Measurements from ENCODE around the gene PUDP.
"Not testable (repeated sequence)": the region's sequence is repeated elsewhere in the genome, so short reads cannot be mapped to it uniquely, and the experiment has no call there.

The PUDP gene

DNA sequence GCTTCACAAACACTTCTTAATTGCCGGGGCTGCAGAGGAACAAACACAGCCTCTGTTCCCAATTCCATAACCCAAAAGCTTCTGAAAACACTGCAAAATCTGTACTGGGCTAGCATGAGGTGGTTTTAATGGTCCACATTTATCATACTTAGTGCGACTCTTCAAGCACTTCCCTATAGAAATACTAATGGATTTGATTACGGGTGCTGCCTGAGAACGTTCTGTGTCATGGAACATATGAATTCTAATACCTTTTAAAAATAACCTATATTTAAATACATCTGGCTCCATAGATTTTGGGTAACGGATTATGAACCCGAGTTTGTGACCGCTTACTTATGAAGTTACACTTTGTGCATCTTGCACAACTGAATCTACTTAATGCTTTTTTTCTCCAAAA, 35.9 kb downstream of the PUDP start:
- FAIRE-seq (no peak), DNase-seq (ENCODE audit: extremely low spot score, insufficient read length, low read depth) (no peak)

DNA sequence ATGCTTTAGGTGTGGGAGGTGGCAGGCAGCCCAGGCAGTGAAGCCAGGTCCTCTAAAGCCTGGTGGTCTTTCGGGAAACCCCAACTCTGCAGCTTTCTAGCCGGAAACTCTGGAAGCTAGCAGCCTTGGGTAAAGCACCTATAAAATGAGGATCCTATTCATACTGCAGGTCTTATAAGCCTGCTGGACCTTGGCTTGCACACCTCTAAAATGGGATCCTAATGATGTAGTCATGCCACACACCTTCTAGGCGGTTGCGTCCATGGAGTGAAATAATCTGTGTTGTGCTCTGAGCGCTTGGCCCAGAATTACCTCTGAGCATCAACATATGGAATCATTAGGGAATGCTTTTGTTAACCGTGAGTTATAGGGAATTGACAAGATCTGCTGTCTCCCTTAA, 36.4 kb downstream of the PUDP start:
- FAIRE-seq (no peak), DNase-seq (ENCODE audit: extremely low spot score, insufficient read length, low read depth) (no peak)

DNA sequence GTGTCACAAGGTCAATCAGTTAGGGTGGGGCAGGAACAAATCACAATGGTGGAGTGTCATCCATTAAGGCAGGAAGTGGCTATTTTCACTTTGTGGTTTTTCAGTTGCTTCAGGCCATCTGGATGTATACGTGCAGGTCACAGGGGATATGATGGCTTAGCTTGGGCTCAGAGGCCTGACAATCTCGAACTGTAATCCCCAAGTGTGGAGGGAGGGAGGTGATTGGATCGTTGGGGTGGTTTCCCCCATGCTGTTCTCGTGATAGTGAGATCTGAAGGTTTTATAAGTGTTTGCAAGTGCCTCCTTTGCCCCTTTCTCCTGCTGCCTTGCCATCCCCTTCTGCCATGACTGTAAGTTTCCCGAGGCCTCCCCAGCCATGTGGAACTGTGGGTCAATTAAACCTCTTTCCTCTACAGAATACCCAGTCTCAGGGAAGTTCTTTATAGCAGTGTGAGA, 37.1 kb downstream of the PUDP start:
- FAIRE-seq (peak; percentile 99), DNase-seq (ENCODE audit: extremely low spot score, insufficient read length, low read depth) (no peak)

DNA sequence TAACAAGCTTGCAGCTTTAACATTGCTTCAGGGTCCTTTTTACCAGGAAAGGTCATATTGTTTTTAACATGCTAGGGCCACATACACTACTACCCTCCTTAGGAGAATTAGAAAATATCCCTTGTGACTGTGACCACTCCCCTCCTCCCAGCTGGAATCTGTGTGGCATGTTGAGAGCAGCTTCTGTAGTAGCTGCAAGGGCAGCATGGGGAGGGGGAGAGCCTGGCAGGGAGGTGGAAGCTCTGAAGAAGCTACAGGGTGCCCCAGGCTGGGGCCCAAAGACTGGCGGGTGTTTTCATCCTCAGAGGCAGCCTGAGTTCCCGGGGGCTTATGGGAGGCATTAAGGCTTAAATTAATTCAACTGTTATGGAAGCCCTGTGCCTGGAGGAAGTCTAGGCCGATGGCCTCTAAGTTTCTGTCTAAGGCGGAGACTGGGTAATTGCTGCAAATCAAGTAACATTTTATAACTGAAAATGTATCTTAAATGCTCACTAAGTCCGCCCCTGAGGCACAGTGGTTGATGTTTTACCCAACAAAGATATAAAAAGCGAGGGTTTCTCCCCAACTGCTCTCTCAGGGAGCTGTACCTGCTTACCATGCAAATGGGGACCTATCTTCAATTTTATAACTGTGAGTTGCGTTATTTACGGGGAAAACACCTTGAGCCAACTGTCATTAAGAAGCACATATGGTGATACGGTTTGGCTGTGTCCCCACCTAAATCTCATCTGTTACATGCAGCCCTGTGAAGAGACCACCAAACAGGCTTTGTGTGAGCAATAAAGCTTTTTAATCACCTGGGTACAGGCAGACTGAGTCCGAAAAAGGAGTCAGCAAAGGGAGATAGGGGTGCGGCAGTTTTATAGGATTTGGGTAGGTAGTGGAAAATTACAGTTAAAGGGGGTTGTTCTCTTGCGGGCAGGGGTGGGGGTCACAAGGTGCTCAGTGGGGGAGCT, 37.8 kb downstream of the PUDP start:
- DNase-seq (ENCODE audit: extremely low spot score, insufficient read length, low read depth) (no peak), FAIRE-seq (no peak)

DNA sequence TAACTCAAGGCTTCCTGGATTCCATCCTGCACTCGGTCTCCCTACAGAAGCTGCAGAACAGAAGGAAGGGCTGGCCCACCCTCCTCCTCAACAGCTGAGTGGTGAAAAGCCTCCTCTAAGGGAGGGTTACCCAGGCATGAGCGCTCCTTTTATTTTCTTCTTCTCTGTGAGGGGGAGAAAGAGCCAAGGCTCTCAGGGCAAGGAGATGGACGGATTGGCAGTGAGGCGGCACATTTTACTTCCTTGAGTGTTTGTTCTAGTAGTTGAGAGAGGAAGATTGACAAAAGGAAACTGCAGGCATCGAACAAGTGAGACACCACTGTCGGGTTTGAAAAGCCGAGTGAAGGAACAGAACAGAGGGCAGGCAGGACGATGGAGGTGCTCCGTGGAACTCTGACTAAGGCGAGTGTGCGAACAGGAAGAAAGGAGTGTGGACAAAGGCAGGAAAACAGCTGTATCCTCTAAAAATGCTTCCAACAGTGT, 38.9 kb downstream of the PUDP start:
- DNase-seq (ENCODE audit: extremely low spot score, insufficient read length, low read depth), result no peak
- FAIRE-seq, result no peak

DNA sequence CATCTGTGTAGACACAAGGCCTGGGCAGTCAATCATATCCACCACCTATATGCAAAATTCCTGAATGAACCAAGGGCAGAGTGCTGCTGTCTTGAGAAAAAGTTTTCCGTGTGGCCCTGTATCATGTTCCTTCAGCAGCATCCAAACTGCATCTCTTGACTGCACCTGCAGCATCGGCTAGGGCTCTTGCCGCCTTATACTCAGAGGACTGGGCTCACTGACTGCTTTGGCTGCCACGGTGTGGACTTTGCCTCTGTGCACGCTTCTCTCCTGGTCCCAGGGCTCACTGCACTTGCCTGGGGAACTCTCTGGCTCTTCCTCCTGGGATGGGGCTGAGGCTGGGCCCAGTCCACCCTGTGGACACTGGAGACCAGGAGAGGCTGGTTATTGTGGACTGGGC, 39.9 kb downstream of the PUDP start:
- no peak for DNase-seq (ENCODE audit: extremely low spot score, insufficient read length, low read depth)
- FAIRE-seq, result no peak

DNA sequence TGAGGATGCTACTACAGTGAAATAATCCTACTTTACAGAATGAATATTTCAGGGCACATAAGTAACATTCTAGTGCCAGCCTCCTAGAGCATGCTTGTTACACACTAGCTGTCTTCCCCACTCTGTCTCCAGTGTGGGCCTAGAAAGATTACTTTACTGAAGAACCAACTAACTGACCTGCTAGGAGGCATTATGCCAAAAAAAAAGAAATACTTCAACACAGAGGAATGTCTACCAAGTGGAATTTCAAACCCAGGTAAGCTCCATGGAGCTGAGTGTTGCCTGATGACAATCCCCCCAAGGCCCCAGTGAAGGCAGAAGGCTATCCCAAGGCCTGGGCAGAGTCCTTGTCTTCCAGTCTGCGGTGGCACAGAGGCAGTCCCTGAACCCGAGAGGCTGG, 41.3 kb downstream of the PUDP start:
- no peak for DNase-seq (ENCODE audit: extremely low spot score, insufficient read length, low read depth)
- FAIRE-seq, result no peak

DNA sequence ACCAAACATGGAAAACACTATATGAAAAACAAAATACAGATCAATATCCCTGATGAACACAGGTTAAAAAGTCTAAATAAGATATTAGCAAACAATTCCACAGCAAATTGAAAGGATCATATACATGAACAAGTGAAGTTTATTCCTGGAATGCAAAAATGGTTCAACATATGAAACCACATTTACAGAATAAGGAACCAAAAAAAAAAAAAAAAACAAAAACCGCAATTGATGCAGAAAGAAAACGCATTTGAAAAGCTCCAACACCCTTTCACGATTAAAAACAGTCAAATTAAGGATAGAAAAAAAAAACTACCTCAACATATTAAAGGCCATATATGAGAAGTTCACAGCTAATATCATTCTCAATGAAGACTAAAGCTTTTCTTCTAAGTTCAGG, 45.8 kb downstream of the PUDP start:
- no peak for DNase-seq (ENCODE audit: extremely low spot score, insufficient read length, low read depth)
- FAIRE-seq, result peak; percentile 62

DNA sequence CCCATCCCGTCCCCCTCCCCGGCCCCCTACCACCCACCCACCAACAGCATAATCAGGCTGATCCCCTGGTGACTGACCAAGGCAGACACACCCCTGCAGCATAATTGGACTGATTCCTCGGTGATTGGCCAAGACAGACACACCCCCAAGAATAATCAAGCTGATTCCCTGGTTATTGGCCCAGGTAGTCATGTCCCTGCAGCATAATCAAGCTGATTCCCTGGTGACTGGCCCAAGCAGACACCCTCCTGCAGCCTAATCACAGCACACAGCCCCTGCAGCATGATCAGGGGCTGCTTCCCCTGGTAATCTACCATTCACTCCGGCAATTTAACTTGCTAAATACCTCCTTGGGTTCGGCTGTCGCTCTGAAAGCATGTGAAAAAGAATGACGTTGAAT, 47.9 kb downstream of the PUDP start:
- no peak for FAIRE-seq
- DNase-seq (ENCODE audit: extremely low spot score, insufficient read length, low read depth), result no peak

DNA sequence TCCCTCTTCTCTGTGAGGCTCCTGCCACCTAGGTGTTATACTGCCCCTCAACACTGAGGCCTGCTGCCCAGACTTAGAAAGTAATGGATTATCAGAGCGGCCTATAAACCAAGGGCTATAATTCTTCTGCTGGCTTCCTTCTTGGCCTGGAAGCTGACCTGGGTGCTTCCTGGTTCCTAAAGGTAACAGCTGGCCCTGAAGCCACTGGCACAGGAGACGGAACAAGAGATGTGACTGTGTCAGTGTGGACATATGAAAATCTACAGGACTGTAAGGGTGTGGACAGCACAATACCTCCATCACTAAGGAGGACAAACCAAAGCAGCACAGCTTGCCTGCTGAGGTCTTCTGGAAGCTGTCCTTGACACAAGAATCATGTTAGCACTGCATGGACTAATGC, 52.3 kb downstream of the PUDP start:
- FAIRE-seq; DNase-seq (ENCODE audit: extremely low spot score, insufficient read length, low read depth): not testable (repeated sequence)

DNA sequence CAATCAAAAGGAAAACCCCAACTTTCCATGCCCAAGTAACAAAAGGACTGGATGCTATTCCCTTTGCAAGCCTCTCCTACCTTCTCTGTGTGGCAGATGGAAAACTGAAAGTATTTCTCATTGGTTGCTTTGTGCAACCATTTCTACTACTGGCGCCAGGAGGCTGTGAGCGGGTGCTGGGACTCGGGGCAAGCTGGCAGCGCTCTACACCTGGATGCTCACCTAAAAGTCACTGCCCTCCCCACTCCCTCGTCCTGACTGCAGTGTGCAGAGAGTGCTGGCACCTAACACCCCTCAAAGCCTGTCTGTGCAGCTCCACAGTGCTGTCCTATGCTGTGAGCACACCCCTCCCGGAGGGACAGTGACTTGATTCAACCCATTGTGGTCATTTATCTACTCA, 54.6 kb downstream of the PUDP start:
- FAIRE-seq, result no peak

DNA sequence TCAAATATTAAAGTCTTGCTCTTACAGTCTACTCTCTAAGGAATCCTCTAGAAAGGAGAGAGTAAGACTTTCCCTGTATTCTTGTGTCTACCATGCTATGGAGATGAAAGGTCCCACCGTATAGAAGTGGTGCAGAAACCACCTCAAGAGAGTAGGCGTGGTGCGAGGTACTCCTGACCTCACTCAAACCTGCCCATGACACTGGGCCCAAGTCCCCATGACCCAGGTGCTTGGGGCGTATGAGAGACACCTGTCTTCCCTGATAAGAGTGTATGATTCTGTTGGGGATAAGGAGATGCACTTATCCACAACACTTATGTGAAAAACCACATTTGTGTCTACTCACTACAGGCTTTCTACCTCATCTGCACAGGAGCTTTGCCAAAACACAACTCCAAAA, 55.4 kb downstream of the PUDP start:
- DNase-seq (ENCODE audit: extremely low spot score, insufficient read length, low read depth) (no peak), FAIRE-seq (no peak)

More for the DNA sequence above, 54.6 kb downstream of the PUDP start:
- no peak for DNase-seq (ENCODE audit: extremely low spot score, insufficient read length, low read depth)

DNA sequence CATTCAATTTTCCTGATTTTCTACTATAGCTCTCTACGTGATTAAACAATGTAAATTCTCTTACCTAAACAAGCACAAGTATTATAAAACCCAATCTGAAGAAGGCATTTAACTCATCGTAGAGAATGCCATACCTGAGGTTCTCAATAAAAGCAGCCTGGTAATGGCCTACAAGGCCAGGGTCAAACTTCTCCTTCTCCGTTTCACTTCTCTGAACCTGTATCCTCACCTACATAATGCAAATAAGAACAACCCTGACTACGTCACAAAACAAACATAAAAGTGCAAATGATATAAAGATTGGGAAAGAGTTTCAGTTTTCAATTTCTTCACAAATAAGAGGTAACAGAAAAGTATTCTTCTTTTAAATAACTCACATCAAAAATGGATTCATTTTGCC, 56.0 kb downstream of the PUDP start:
- DNase-seq (ENCODE audit: extremely low spot score, insufficient read length, low read depth), result no peak
- FAIRE-seq, result no peak

DNA sequence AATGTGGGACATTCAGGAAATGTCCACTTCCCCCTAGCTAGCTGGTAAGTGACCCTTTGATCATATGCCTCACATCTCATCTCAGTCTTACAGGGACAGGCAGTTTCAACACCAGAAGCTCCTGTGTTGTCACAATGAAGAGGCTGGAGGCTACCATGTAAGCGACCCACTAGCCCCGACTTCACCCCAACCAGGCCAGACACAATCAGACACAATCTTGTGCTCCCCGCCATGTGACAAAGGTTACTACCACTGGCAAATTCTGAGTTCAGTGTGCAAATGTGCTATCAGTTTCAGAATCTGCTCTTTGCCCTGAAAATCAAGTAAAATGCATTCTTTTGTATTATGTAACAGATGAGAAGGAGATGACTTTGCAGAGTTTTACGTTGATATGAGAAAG, 57.3 kb downstream of the PUDP start:
- DNase-seq (ENCODE audit: extremely low spot score, insufficient read length, low read depth) (no peak), FAIRE-seq (peak; percentile 31)

DNA sequence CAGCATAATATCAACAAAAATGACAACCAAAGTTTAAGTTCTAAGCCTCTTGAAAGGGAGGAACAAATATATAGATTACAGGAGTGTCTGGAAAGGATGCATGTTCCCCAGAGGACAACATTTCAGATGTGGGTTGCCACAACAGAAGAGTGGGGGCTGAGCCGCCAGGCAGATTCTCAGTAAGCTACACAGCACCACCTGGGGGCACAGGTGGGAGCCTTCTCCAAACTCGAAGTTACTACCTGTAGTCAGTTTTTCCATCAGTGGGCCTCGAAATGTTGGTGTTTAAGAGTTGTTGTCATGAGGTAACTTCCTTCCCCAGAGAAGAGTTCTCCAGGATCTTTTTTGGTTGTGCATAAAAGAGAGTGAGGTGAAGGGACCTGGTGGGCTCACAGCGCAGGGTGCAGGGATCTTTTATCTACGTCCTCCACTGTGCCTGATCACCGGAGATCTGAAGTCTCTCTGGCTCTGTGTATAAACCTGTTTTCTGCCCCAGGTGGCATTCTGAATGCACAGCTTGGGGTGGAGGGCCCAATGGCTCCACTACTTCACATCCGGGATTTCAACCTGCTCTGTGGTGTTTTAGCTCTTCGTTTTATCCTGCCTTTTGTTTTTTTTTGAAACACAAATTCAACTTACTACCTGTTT, 58.9 kb downstream of the PUDP start:
- FAIRE-seq, result peak; percentile 78

DNA sequence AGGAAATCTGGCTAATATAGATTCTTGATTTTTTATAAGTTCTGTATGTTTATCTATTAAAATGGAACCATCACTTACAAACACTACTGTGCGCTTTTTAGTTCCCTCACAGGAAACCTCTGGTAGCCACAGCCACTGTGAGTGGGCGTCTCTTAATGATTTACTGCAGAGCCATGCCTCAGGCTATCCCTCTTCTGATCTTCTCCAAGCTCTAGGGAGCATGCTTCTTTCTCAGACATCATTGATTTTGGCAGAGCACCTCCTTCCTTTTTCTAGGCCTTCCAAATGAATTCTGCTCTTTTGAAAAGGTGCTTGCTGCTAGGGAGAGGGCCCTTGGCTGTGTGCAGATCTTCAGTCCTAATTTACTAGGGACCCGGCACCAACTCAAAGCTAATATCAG, 61.6 kb downstream of the PUDP start:
- peak; percentile 80 for FAIRE-seq
- no peak for DNase-seq (ENCODE audit: extremely low spot score, insufficient read length, low read depth)

More for the DNA sequence above, 58.9 kb downstream of the PUDP start:
- no peak for DNase-seq (ENCODE audit: extremely low spot score, insufficient read length, low read depth)

DNA sequence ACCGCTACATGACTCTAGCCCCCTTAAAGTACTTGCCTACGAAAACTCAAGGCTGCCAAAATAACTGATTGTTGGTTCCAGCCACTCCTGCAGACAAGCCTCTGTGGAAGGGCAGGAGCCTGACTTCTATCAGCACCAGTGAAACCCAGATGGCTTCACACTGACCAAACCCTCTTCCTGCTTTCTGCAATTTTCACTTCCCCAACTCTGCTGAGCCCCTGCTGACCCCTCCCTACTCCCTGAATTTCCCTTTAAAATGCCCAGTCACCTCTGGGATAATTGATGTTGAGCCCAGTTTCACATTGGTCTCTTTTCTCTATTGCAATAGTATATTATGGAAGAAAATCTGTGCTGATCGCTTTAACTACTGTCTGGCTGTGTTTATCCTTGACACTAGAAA, 62.1 kb downstream of the PUDP start:
- no peak for DNase-seq (ENCODE audit: extremely low spot score, insufficient read length, low read depth)
- peak; percentile 76 for FAIRE-seq

DNA sequence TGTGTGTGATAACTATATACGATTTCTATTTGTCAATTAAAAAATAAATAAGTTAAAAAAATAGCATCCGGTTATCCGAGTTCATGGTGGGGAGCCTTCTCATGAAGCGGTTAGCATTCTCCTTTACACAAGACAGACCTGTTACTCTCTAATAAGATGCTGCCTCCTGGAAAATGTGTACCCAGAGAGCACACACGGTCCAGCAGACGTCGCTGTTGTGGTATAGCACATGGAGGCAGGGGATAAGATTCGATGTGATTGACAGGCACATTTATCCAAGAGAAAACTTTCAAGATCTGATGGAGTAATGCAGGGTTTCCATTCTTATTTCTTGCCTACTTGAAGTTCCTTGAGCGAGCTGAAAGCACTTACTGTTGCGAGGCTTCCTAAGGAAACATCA, 63.1 kb downstream of the PUDP start:
- no peak for FAIRE-seq
- DNase-seq (ENCODE audit: extremely low spot score, insufficient read length, low read depth), result no peak

DNA sequence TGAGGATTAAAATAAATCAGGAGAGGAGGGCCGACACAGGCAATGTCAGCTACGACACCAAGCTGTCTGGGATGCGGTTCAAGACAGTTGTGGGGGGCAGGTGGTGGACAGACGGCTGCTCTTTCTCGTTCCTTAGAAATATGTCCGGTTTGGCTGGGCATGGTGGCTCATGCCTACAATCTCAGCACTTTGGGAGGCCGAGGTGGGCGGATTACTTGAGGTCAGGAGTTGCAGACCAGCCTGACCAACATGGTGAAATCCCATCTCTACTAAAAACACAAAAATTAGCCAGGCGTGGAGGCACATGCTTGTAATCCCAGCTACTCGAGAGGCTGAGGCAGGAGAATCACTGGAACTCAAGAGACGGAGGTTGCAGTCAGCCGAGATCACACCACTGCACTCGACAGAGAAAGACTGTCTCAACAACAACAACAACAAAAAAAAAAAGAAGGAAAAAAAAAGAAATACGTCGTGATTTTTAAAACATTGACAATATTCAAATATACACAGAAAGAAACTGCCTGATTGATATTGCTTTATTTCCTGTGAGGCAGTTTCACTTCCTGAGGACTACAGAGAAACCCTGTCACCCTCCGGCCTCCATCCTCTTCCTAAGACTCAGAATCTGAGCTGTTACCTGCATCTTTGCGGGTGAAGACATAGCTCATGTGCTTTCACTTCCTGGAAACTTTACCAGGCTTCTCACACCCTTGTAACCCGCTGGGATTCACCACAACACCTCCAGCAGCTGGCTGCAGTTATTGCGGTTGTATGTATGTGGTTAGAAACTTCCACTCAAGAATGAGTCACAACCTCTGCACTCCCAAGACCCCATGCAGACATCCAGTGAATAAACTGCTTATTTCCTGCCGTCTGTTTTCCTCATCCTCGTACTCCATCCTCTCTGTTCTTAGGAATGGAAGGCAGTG, 64.2 kb downstream of the PUDP start:
- DNase-seq (ENCODE audit: extremely low spot score, insufficient read length, low read depth), result no peak
- FAIRE-seq, result peak; percentile 97

DNA sequence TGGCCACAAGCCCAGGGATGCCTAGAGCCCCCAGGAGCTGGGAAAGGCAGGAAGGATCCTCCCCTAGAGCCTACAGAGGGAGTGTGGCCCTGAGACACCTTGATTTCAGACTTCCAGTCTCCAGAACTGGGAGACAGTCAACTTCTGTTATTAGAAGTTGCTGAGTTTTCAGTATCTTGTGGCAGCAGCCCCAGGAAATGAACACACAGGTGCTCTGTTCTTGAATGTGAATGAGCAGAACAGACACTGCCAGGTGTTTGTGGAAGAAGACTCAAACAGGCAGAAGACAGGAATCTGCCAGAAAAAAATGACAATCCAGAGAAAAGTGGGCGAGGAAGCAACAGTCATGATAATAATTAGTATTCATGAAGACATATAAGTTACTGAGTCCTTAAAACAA, 64.9 kb downstream of the PUDP start:
- FAIRE-seq, result peak; percentile 49
- DNase-seq (ENCODE audit: extremely low spot score, insufficient read length, low read depth), result no peak

Measured in GM18507 (cell line).